ENCODE data around the gene PRF1.
"Not testable (repeated sequence)": the region's sequence is repeated elsewhere in the genome, so short reads cannot be mapped to it uniquely, and the experiment has no call there.

Gene PRF1

GRCh38 chr10:70617798-70618568 is 15.4 kb upstream of the PRF1 start:
- DNase-seq (ENCODE audit: low read depth, low spot score): no peak

- no peak for DNase-seq (ENCODE audit: low read depth, low spot score)
Measured at GRCh38 chr10:70616761-70617160, 14.2 kb upstream of the PRF1 start.

GRCh38 chr10:70615784-70616522 is 13.4 kb upstream of the PRF1 start:
- no peak for DNase-seq (ENCODE audit: low read depth, low spot score)

GRCh38 chr10:70615211-70615610 is 12.7 kb upstream of the PRF1 start:
- DNase-seq (ENCODE audit: low read depth, low spot score): no peak

GRCh38 chr10:70614364-70614763 is 11.8 kb upstream of the PRF1 start:
- DNase-seq (ENCODE audit: low read depth, low spot score): not testable (repeated sequence)

GRCh38 chr10:70613941-70614340 is 11.4 kb upstream of the PRF1 start:
- DNase-seq (ENCODE audit: low read depth, low spot score): no peak

GRCh38 chr10:70607936-70608335 is 5.4 kb upstream of the PRF1 start:
- DNase-seq (ENCODE audit: low read depth, low spot score): no peak

- no peak for DNase-seq (ENCODE audit: low read depth, low spot score)
Measured at GRCh38 chr10:70605161-70605560, 2.6 kb upstream of the PRF1 start.

- DNase-seq (ENCODE audit: low read depth, low spot score): no peak
Measured at GRCh38 chr10:70604106-70604505, 1.6 kb upstream of the PRF1 start.

GRCh38 chr10:70603449-70603801 is 884 bp upstream of the PRF1 start:
- no peak for DNase-seq (ENCODE audit: low read depth, low spot score)

GRCh38 chr10:70601746-70602145 is 795 bp downstream of the PRF1 start:
- DNase-seq (ENCODE audit: low read depth, low spot score): no peak

- no peak for DNase-seq (ENCODE audit: low read depth, low spot score)
Measured at GRCh38 chr10:70600512-70601395, 1.8 kb downstream of the PRF1 start.

GRCh38 chr10:70599791-70600190 is 2.8 kb downstream of the PRF1 start:
- no peak for DNase-seq (ENCODE audit: low read depth, low spot score)

GRCh38 chr10:70599319-70599718 is 3.2 kb downstream of the PRF1 start:
- DNase-seq (ENCODE audit: low read depth, low spot score): no peak

- DNase-seq (ENCODE audit: low read depth, low spot score): no peak
Measured at GRCh38 chr10:70598857-70599295, 3.7 kb downstream of the PRF1 start.

GRCh38 chr10:70597856-70598815 is 4.4 kb downstream of the PRF1 start:
- DNase-seq (ENCODE audit: low read depth, low spot score): no peak

- DNase-seq (ENCODE audit: low read depth, low spot score): no peak
Measured at GRCh38 chr10:70596860-70597809, 5.4 kb downstream of the PRF1 start.

GRCh38 chr10:70596110-70596798 is 6.3 kb downstream of the PRF1 start:
- no peak for DNase-seq (ENCODE audit: low read depth, low spot score)

- DNase-seq (ENCODE audit: low read depth, low spot score): no peak
Measured at GRCh38 chr10:70595566-70596016, 7.0 kb downstream of the PRF1 start.

Measured in brain pericyte (primary cell).